HAP-1 (cell line): ENCODE measurements around the gene MRPS31.
"Not testable (repeated sequence)": the region's sequence is repeated elsewhere in the genome, so short reads cannot be mapped to it uniquely, and the experiment has no call there.

Experiments
- DNase-seq, 2 experiments: peaks; one replicate each; pipeline ENCODE4 v3.0.0-alpha.2; 2016 to 2020; ENCODE audit warnings: low spot score in 2 of 2
- H3K27me3 ChIP-seq: fragments of 250-450 bp; sonication (Bioruptor Pico); 2 replicates; pipeline ENCODE4 v1.5.1; 2020; ENCODE audit warnings: low read depth, mild to moderate bottlenecking, moderate library complexity
- H3K36me3 ChIP-seq: fragments of 250-450 bp; sonication (Bioruptor Pico); replicated peaks from 2 replicates; pipeline ENCODE4 v1.5.1; 2020; ENCODE audit warnings: mild to moderate bottlenecking
- H3K4me1 ChIP-seq: fragments of 250-450 bp; sonication (Bioruptor Pico); 2 replicates; pipeline ENCODE4 v1.5.1; 2020; ENCODE audit warnings: mild to moderate bottlenecking
- H3K4me3 ChIP-seq: fragments of 250-450 bp; sonication (Bioruptor Pico); 2 replicates; pipeline ENCODE4 v1.5.1; 2020; ENCODE audit warnings: mild to moderate bottlenecking, moderate library complexity
- H3K9me3 ChIP-seq: fragments of 250-450 bp; sonication (Bioruptor Pico); 2 replicates; pipeline ENCODE4 v1.5.1; 2020; ENCODE audit warnings: mild to moderate bottlenecking, moderate library complexity
- in situ Hi-C: fragments of 300-500 bp; cut with MboI; formaldehyde crosslinking; loops from 3 replicates; pipeline ENCODE4 v1.14.3; 2020; ENCODE audit warnings: low sequenced_read_pairs, inconsistent platforms, mixed read lengths

Gene MRPS31

DNA sequence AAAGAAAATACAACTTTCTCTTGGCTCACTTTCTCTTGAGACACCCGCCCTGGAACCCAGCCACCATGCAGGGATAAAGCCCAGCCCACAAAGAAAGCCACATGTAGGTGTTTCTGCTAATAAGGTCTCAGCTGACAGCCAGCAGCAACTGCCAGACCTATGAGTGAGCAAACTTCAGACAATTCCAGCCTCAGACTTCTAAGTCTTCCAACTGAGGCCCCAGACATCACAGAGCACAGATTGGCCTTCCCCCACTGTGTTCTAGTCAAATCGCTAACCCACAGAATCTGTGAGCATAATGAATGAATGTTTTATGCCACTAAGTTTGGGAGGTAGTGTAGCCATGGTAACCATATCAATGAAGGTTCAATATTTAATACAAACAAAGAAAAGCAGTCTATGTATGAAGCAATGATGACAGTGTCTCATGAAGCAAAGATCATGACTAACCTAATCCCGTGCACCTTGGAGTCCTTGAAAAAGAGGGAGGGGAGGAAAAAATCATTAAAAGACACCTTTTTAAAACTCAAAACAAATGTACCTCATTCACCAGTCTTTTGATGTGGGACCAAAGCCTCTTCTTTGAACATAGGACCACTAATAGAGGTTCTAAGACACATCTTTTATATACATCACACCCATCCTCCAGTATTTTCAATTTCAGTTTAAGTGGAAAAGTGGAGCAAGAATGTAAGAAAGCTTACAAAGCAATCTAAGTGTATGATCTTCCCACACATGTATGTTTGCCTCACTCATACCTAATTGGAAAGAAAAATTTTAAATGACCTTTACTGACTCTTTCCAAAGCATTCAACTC lies 6.2 kb downstream of the MRPS31 start:
- Histone ChIP-seq H3K36me3 (0 out of 2 replicates have a peak, but pooled peaks cover 12% of the 10 kb centered on the region), H3K9me3 (no peaks in the 10 kb centered on the region), H3K27me3 (no peaks in the 10 kb centered on the region), H3K4me3 (no peak overlapping the region), H3K4me1 (peaks cover 4% of the 10 kb centered on the region)
- no peak for DNase-seq
- in situ Hi-C loops = no loop called here

GRCh38 chr13:40762849-40763248 lies 8.1 kb downstream of the MRPS31 start:
- Histone ChIP-seq H3K4me3 (no peak overlapping the region), H3K36me3 (peaks cover 18% of the 10 kb centered on the region), H3K9me3 (no peaks in the 10 kb centered on the region), H3K27me3 (no peaks in the 10 kb centered on the region), H3K4me1 (no peaks in the 10 kb centered on the region)
- no peak for DNase-seq
- in situ Hi-C loops = no loop called here

GRCh38 chr13:40758811-40759210 lies 12.2 kb downstream of the MRPS31 start:
- no peaks in the 10 kb centered on the region for H3K27me3 ChIP-seq
- no peaks in the 10 kb centered on the region for H3K9me3 ChIP-seq
- no peak for DNase-seq
- H3K4me1 ChIP-seq = no peaks in the 10 kb centered on the region
- H3K36me3 ChIP-seq = peaks cover 26% of the 10 kb centered on the region
- in situ Hi-C loops = no loop called here
- H3K4me3 ChIP-seq = no peak overlapping the region

DNA sequence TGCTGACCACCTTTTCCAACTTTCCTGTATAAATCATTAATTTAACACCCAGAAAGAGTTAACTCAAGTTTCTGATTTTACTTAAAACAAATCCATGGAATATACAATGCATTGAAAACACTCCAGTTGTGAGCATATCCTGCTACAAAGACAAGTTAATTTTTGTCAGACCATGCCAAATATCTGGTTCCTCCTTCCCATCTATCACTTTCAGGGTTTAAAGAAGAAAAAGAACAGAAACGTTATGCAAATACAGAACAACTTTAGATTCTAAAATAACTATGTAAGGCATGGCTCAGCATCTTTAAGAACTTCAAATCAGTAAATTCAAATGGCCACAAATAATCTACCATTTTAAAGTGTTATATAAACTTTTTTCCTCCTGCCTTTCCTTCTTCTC lies 14.9 kb downstream of the MRPS31 start:
- in situ Hi-C loops = no loop called here
- H3K4me1 ChIP-seq = no peaks in the 10 kb centered on the region
- peaks cover 40% of the 10 kb centered on the region for H3K36me3 ChIP-seq
- no peaks in the 10 kb centered on the region for H3K27me3 ChIP-seq
- H3K9me3 ChIP-seq = no peaks in the 10 kb centered on the region
- H3K4me3 ChIP-seq = no peak overlapping the region
- no peak for DNase-seq

GRCh38 chr13:40755082-40755700 lies 15.8 kb downstream of the MRPS31 start:
- no peaks in the 10 kb centered on the region for H3K27me3 ChIP-seq
- H3K36me3 ChIP-seq = peaks cover 41% of the 10 kb centered on the region
- H3K4me1 ChIP-seq = no peaks in the 10 kb centered on the region
- no peak overlapping the region for H3K4me3 ChIP-seq
- H3K9me3 ChIP-seq = no peaks in the 10 kb centered on the region
- in situ Hi-C loops = no loop called here
- DNase-seq = no peak

DNA sequence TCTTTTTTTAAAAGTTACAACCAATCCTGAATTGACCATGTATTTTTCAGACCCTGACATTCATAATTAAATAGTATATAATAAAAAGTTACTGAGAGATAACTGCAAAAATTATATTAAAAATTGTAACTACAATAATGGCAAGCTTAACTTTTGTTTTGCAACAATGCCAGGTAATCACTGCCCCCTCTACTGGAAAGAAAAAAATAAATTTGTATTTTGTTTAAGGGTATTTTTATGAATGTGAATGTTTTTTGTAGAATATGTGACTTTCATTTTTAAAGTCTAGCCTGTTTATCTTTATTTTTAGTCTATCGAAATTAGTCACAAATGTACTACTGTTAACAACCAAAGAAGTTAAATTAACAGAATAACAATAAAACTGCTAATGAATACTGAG lies 21.7 kb downstream of the MRPS31 start:
- Histone ChIP-seq H3K4me1 (no peaks in the 10 kb centered on the region), H3K27me3 (no peaks in the 10 kb centered on the region), H3K36me3 (peaks cover 23% of the 10 kb centered on the region), H3K9me3 (no peaks in the 10 kb centered on the region), H3K4me3 (no peak overlapping the region)
- in situ Hi-C loops = no loop called here
- DNase-seq = no peak

GRCh38 chr13:40735232-40735548 lies 35.8 kb downstream of the MRPS31 start:
- H3K4me3 ChIP-seq, H3K9me3 ChIP-seq, DNase-seq, H3K4me1 ChIP-seq, H3K36me3 ChIP-seq, H3K27me3 ChIP-seq, in situ Hi-C loops: not testable (repeated sequence)

- H3K4me1 ChIP-seq, DNase-seq, H3K27me3 ChIP-seq, H3K9me3 ChIP-seq, in situ Hi-C loops, H3K36me3 ChIP-seq, H3K4me3 ChIP-seq: not testable (repeated sequence)
Observed at GRCh38 chr13:40734536-40735231, 36.3 kb downstream of the MRPS31 start.

DNA sequence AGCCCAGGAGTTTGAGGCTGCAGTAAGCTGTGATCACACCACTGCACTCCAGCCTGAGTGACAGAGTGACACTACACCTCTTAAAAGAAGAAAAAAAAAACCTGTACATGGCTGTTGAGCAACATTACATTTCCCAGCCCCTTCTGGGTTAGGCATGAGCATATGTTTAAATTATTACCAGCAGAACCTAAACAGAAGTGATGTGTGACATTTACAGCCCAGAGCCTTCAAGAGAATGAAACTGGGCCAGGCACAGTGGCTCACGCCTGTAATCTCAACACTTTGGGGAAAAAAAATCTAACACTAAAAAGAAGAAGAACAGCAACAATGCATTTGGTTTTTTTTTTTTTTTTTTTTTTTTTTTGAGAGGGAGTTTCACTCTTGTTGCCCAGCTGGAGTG lies 38.3 kb downstream of the MRPS31 start:
- H3K27me3 ChIP-seq = no peaks in the 10 kb centered on the region
- H3K4me1 ChIP-seq = no peaks in the 10 kb centered on the region
- no peaks in the 10 kb centered on the region for H3K9me3 ChIP-seq
- no peak overlapping the region for H3K4me3 ChIP-seq
- peaks cover under 1% of the 10 kb centered on the region for H3K36me3 ChIP-seq
- no peak for DNase-seq
- in situ Hi-C loops = no loop called here

- H3K9me3 ChIP-seq = no peaks in the 10 kb centered on the region
- in situ Hi-C loops = no loop called here
- no peak for DNase-seq
- no peak overlapping the region for H3K4me3 ChIP-seq
- H3K27me3 ChIP-seq = no peaks in the 10 kb centered on the region
- no peaks in the 10 kb centered on the region for H3K4me1 ChIP-seq
- peaks cover 2% of the 10 kb centered on the region for H3K36me3 ChIP-seq
Observed at GRCh38 chr13:40728595-40728994, 42.4 kb downstream of the MRPS31 start.

GRCh38 chr13:40714433-40714832 lies 56.6 kb downstream of the MRPS31 start:
- in situ Hi-C loops, H3K4me3 ChIP-seq, H3K27me3 ChIP-seq, H3K36me3 ChIP-seq, DNase-seq, H3K9me3 ChIP-seq, H3K4me1 ChIP-seq: not testable (repeated sequence)

DNA sequence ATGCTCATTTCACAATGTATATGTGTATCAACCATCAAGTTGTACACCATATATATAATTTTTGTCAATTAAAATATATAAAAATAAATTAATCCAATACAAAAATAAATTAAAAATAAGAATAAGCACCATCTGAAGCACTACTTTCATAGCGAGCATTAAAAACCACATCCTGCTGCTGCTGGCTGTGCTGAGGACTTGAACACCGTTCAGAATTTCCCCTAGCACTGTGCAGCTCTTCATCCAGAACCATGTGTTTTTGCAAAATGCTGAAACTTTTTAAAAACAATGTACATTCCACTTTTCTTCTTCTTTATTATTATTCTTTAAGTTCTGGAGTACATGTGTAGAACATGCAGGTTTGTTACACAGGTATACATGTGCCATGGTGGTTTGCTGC lies 64.6 kb downstream of the MRPS31 start:
- Histone ChIP-seq H3K9me3 (no peaks in the 10 kb centered on the region), H3K4me1 (no peaks in the 10 kb centered on the region), H3K36me3 (no peaks in the 10 kb centered on the region), H3K27me3 (no peaks in the 10 kb centered on the region), H3K4me3 (no peak overlapping the region)
- in situ Hi-C loops = no loop called here
- no peak for DNase-seq

- no peaks in the 10 kb centered on the region for H3K36me3 ChIP-seq
- H3K27me3 ChIP-seq = no peaks in the 10 kb centered on the region
- H3K4me3 ChIP-seq = no peak overlapping the region
- no peaks in the 10 kb centered on the region for H3K4me1 ChIP-seq
- in situ Hi-C loops = loop anchor here (25.0 kb wide), 3 partner anchors 760 to 1010 kb away; no protein-coding TSS in a partner anchor
- no peaks in the 10 kb centered on the region for H3K9me3 ChIP-seq
- DNase-seq = no peak
Observed at GRCh38 chr13:40697711-40698110, 73.3 kb downstream of the MRPS31 start.

DNA sequence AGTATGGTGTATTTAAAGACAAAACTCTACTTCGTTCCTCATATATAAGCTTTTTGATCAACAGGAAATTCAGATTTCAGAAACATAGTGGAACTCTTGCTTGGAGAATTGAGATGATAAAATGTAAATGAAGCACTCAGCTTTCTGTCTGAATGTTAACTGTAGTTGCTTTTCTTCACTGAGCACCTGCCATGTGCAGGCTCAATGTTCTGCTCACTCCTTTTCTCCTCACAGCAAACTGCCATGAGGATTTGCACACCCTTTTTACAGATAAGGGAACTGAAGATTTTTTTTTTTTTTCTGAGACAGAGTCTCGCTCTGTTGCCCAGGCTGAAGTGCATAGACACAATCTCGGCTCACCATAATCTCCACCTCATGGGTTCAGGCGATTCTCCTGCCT lies 76.6 kb downstream of the MRPS31 start:
- Histone ChIP-seq H3K9me3 (no peaks in the 10 kb centered on the region), H3K27me3 (no peaks in the 10 kb centered on the region), H3K4me1 (no peaks in the 10 kb centered on the region), H3K36me3 (no peaks in the 10 kb centered on the region), H3K4me3 (no peak overlapping the region)
- no peak for DNase-seq
- in situ Hi-C loops = loop anchor here (25.0 kb wide), 3 partner anchors 757 to 1007 kb away; no protein-coding TSS in a partner anchor
